Measurements from ENCODE around the gene ZFP92.

- TF ChIP-seq CTCF (IDR thresholded peaks at IDR 0.05) (no peak), POLR2A (IDR thresholded peaks at IDR 0.05) (no peak), POLR2AphosphoS5 (IDR thresholded peaks at IDR 0.05) (no peak), EP300 (IDR thresholded peaks at IDR 0.05) (no peak)
Measured at GRCh38 chrX:153381684-153382532, 29.4 kb upstream of the ZFP92 start.
